PC-3 (cell line): ENCODE results near the gene PDZRN3. TPM values are rescaled to one million over a fixed set of nuclear protein-coding genes. Genes with fewer than 3 reads are reported as not detected.

ENCODE experiments used
- ATAC-seq: fragments of 200-7000 bp; cut with Tn5 transposase; 2 replicates; pipeline ENCODE4 v1.9.1; 2020; ENCODE audit warnings: mild to moderate bottlenecking, moderate library complexity
- BruUV-seq: library from RNA; stranded (reverse); fragments of 400-500 nt; replicated peaks from 2 replicates; lab custom pipeline; 2021; lab: Mats Ljungman, UMichigan
- CTCF ChIA-PET: fragments of 300-600 bp; sonication (Branson Sonifier 250); formaldehyde crosslinking; loops from one replicate; lab custom pipeline; 2022; ENCODE audit warnings: antibody characterized with exemption; lab: Charles Lee
- POLR2A ChIA-PET: fragments of 300-600 bp; sonication (Branson Sonifier 250); formaldehyde crosslinking; loops from one replicate; lab custom pipeline; 2022; ENCODE audit warnings: antibody characterized with exemption; ENCODE audit not compliant: unreplicated experiment; lab: Charles Lee
- DNase-seq: peaks from one replicate; pipeline ENCODE4 v3.0.0-alpha.2; 2015
- H2AFZ ChIP-seq: fragments of 300-600 bp; sonication (generic); 2 replicates; pipeline ENCODE4 v1.6.0; 2016; ENCODE audit warnings: antibody characterized with exemption, low read length
- H3F3A ChIP-seq: fragments of 300-600 bp; sonication (generic); one replicate; pipeline ENCODE4 v1.6.0; 2017; ENCODE audit warnings: antibody characterized with exemption, low read length, control low read depth, mild to moderate bottlenecking; ENCODE audit not compliant: unreplicated experiment
- H3K27ac ChIP-seq: fragments of 300-600 bp; sonication (generic); 2 replicates; pipeline ENCODE4 v1.5.1; 2016; ENCODE audit warnings: mild to moderate bottlenecking, low read length
- H3K27me3 ChIP-seq: fragments of 300-600 bp; sonication (generic); 2 replicates; pipeline ENCODE4 v1.6.1; 2016; ENCODE audit warnings: low read length, mixed read lengths
- H3K36me3 ChIP-seq: fragments of 300-600 bp; sonication (generic); 2 replicates; pipeline ENCODE4 v1.6.1; 2016; ENCODE audit warnings: low read depth, mixed run types, low read length, mixed read lengths
- H3K4me1 ChIP-seq: fragments of 300-600 bp; sonication (generic); 2 replicates; pipeline ENCODE4 v1.5.1; 2016; ENCODE audit warnings: low read length; ENCODE audit not compliant: insufficient read depth
- H3K4me2 ChIP-seq: fragments of 300-600 bp; sonication (generic); 2 replicates; pipeline ENCODE4 v1.6.0; 2016; ENCODE audit warnings: low read length
- H3K4me3 ChIP-seq: fragments of 300-600 bp; sonication (generic); 2 replicates; pipeline ENCODE4 v1.5.1; 2016; ENCODE audit warnings: mild to moderate bottlenecking, low read length, mixed read lengths
- H3K79me2 ChIP-seq: fragments of 300-600 bp; sonication (generic); 2 replicates; pipeline ENCODE4 v1.6.1; 2017; ENCODE audit warnings: low read length, mixed read lengths
- H3K9ac ChIP-seq: fragments of 300-600 bp; sonication (generic); 2 replicates; pipeline ENCODE4 v1.6.0; 2016; ENCODE audit warnings: mild to moderate bottlenecking, low read length
- H3K9me2 ChIP-seq: fragments of 300-600 bp; sonication (generic); replicated peaks from 2 replicates; pipeline ENCODE4 v1.6.1; 2016; ENCODE audit warnings: mixed run types, low read length, mixed read lengths
- H3K9me3 ChIP-seq: fragments of 300-600 bp; sonication (generic); 2 replicates; pipeline ENCODE4 v1.6.1; 2016; ENCODE audit warnings: low read length, mixed read lengths
- H4K20me1 ChIP-seq: fragments of 300-600 bp; sonication (generic); 2 replicates; pipeline ENCODE4 v1.6.1; 2016; ENCODE audit warnings: low read length, mixed read lengths
- CTCF ChIP-seq: fragments of 300-600 bp; sonication (generic); conservative IDR thresholded peaks from 2 replicates; pipeline ENCODE4 v1.5.1; 2017; ENCODE audit warnings: antibody characterized with exemption, low read depth, mild to moderate bottlenecking, low read length
- EZH2 ChIP-seq: fragments of 300-600 bp; sonication (generic); IDR thresholded peaks from one replicate; pipeline ENCODE4 v1.6.1; 2017; ENCODE audit warnings: antibody characterized with exemption, mild to moderate bottlenecking, low read length; ENCODE audit not compliant: unreplicated experiment
- EZH2phosphoT487 ChIP-seq: fragments of 300-600 bp; sonication (generic); IDR thresholded peaks from 2 replicates; pipeline ENCODE4 v1.6.1; 2018; ENCODE audit warnings: mild to moderate bottlenecking, antibody characterized with exemption, low read length, borderline replicate concordance
- intact Hi-C: fragments of 100-400 bp; cut with micrococcal nuclease; formaldehyde crosslinking; loops from 2 replicates; pipeline ENCODE4 v1.9.0; 2023
- total RNA-seq: library from RNA; depleted of rRNA; stranded (reverse); fragments of >200 nt; gene quantifications from 2 replicates; pipeline ENCODE4 v1.2.3, GENCODE V29; 2014

PDZRN3 gene
- total RNA-seq, 1 experiment from 2014 or later: not detected

- Histone ChIP-seq H3K9me3 (no peaks in the 10 kb centered on the region), H3K27ac (no peak overlapping the region), H3K9me2 (no peaks in the 10 kb centered on the region), H3K36me3 (no peaks in the 10 kb centered on the region), H3K4me3 (no peak overlapping the region), H3K27me3 (peaks cover 6% of the 10 kb centered on the region; the same call in 1 of the 2 replicates), H3F3A (no peaks in the 10 kb centered on the region), H3K4me1 (no peaks in the 10 kb centered on the region), H3K9ac (no peak overlapping the region), H4K20me1 (no peaks in the 10 kb centered on the region), H3K4me2 (no peak overlapping the region), H3K79me2 (no peaks in the 10 kb centered on the region), H2AFZ (no peak overlapping the region)
- no peak for DNase-seq
- POLR2A ChIA-PET: no interaction called here
- CTCF ChIA-PET: no interaction called here
- no peak for ATAC-seq
- no TSS peak for BruUV-seq
- intact Hi-C loops: no loop called here
- no peak for TF ChIP-seq CTCF
Measured at GRCh38 chr3:73393005-73393404, 231.7 kb downstream of the PDZRN3 start.

- Histone ChIP-seq H2AFZ (no peak overlapping the region), H3K9me2 (no peaks in the 10 kb centered on the region), H3K79me2 (no peaks in the 10 kb centered on the region), H3K4me1 (no peaks in the 10 kb centered on the region), H3K27me3 (peaks cover 6% of the 10 kb centered on the region; the same call in 1 of the 2 replicates), H3K27ac (no peak overlapping the region), H4K20me1 (no peaks in the 10 kb centered on the region), H3F3A (no peaks in the 10 kb centered on the region), H3K4me2 (no peak overlapping the region), H3K9ac (no peak overlapping the region), H3K9me3 (no peaks in the 10 kb centered on the region), H3K4me3 (no peak overlapping the region), H3K36me3 (no peaks in the 10 kb centered on the region)
- TF ChIP-seq EZH2phosphoT487 (no peak), EZH2 (no peak), CTCF (no peak)
- ATAC-seq (no peak), DNase-seq (no peak)
- POLR2A ChIA-PET: no interaction called here
- CTCF ChIA-PET: no interaction called here
- intact Hi-C loops: no loop called here
- BruUV-seq: no TSS peak
Measured at GRCh38 chr3:73391984-73392383, 232.8 kb downstream of the PDZRN3 start.

- no TSS peak for BruUV-seq
- POLR2A ChIA-PET: no interaction called here
Measured at GRCh38 chr3:73389928-73390327, 234.8 kb downstream of the PDZRN3 start.

More at GRCh38 chr3:73389928-73390327, 234.8 kb downstream of the PDZRN3 start:
- H3K4me2 ChIP-seq: no peak overlapping the region
- CTCF ChIA-PET: no interaction called here
- 0 out of 2 replicates have a peak, but pooled peaks cover 3% of the 10 kb centered on the region for H3K9me3 ChIP-seq
- H3K27ac ChIP-seq: no peak overlapping the region
- no peaks in the 10 kb centered on the region for H3K36me3 ChIP-seq
- no peak overlapping the region for H3K9ac ChIP-seq
- intact Hi-C loops: no loop called here
- DNase-seq: no peak
- no peaks in the 10 kb centered on the region for H3F3A ChIP-seq
- H3K4me1 ChIP-seq: no peaks in the 10 kb centered on the region
- H2AFZ ChIP-seq: no peak overlapping the region
- H4K20me1 ChIP-seq: no peaks in the 10 kb centered on the region
- H3K9me2 ChIP-seq: no peaks in the 10 kb centered on the region
- no peaks in the 10 kb centered on the region for H3K79me2 ChIP-seq
- H3K4me3 ChIP-seq: no peak overlapping the region
- ATAC-seq: no peak
- H3K27me3 ChIP-seq: peaks cover 6% of the 10 kb centered on the region; the same call in 1 of the 2 replicates
- no peak for TF ChIP-seq EZH2phosphoT487
- TF ChIP-seq CTCF: no peak
- TF ChIP-seq EZH2: no peak
